ACC112 (cell line): Measurements from ENCODE around the gene KCNAB2.

Source experiments
- H2AFZ ChIP-seq: fragments of 200-600 bp; sonication (generic); one replicate; pipeline ENCODE4 v1.6.0; 2017; ENCODE audit warnings: antibody characterized with exemption, low read length; ENCODE audit not compliant: unreplicated experiment
- H3K27ac ChIP-seq: fragments of 200-600 bp; sonication (generic); 2 replicates; pipeline ENCODE4 v1.5.1; 2014; ENCODE audit warnings: low read depth, mild to moderate bottlenecking, antibody characterized with exemption, low read length, moderate library complexity
- H3K27me3 ChIP-seq: fragments of 200-600 bp; sonication (generic); 2 replicates; pipeline ENCODE4 v1.6.1; 2014; ENCODE audit warnings: mild to moderate bottlenecking, antibody characterized with exemption, low read length, moderate library complexity, mixed read lengths; ENCODE audit not compliant: insufficient read depth
- H3K36me3 ChIP-seq: fragments of 200-600 bp; sonication (generic); 2 replicates; pipeline ENCODE4 v1.6.1; 2016; ENCODE audit warnings: mild to moderate bottlenecking, antibody characterized with exemption, low read length, moderate library complexity, mixed read lengths; ENCODE audit not compliant: insufficient read depth
- H3K4me1 ChIP-seq: fragments of 200-600 bp; sonication (generic); one replicate; pipeline ENCODE4 v1.6.1; 2016; ENCODE audit warnings: low read length, mixed read lengths; ENCODE audit not compliant: insufficient read depth, unreplicated experiment, control insufficient read depth
- H3K4me3 ChIP-seq: fragments of 200-600 bp; sonication (generic); 2 replicates; pipeline ENCODE4 v1.5.1; 2014; ENCODE audit warnings: mild to moderate bottlenecking, low read depth, low read length
- H3K79me2 ChIP-seq: fragments of 200-600 bp; sonication (generic); one replicate; pipeline ENCODE4 v1.6.0; 2016; ENCODE audit warnings: low read length; ENCODE audit not compliant: control insufficient read depth, unreplicated experiment, insufficient read depth

The KCNAB2 gene

DNA sequence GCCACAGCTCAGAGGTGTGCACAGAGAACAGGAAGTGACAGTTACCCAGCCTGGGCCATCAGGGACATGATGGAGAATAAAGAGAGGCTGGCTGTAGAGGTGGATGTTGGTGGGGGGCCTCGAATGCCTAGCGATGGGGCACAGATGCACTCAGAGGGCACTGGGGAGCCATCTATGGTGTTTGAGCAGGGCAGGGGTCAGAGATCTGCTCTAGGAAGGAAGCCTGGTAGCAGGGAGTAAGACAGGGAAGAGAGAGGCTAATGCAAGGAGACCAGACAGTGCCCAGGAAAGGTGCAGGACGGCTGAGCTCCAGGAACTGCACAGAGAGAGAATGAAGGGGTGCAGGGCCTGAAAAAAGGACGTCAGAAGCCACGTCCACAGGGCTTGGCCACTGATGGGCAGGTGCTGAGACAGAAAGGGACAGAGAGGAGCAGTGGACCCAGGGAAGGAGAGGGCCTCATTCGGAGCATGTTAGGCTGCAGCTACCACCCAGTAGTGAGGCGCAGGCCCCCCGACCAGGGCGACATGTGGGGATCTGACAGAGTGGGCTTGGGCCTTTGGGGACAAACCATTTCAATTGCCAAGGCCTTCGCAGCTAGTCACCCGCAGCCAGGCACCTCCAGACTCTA is 1.1 kb upstream of the KCNAB2 start:
- no peaks in the 10 kb centered on the region for H3K4me1 ChIP-seq
- H2AFZ ChIP-seq: no peak overlapping the region
- H3K4me3 ChIP-seq: no peak overlapping the region
- H3K79me2 ChIP-seq: no peaks in the 10 kb centered on the region
- no peak overlapping the region for H3K27ac ChIP-seq
- no peaks in the 10 kb centered on the region for H3K27me3 ChIP-seq
- no peaks in the 10 kb centered on the region for H3K36me3 ChIP-seq

DNA sequence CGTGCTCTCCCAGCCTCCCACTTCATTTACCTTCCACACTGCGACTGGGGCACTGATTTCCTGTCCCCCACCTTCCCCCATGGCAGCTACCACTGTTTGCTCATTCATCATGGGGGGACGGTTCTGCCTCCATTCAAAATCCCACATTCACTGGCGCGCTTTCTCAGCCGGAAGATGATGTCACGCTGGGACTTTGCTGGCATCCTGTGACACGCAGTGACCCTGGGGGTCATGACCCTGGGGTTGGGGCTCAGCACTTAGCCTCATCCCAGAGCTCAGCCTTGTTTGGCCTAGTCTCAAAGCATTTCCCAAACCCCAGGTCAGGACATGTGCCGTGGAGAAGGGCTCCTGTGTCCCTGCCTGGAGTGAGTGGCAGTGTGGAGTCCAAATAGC is 582 bp upstream of the KCNAB2 start:
- Histone ChIP-seq H2AFZ (no peak overlapping the region), H3K27ac (no peak overlapping the region), H3K27me3 (no peaks in the 10 kb centered on the region), H3K79me2 (no peaks in the 10 kb centered on the region), H3K4me3 (no peak overlapping the region), H3K4me1 (no peaks in the 10 kb centered on the region), H3K36me3 (no peaks in the 10 kb centered on the region)

DNA sequence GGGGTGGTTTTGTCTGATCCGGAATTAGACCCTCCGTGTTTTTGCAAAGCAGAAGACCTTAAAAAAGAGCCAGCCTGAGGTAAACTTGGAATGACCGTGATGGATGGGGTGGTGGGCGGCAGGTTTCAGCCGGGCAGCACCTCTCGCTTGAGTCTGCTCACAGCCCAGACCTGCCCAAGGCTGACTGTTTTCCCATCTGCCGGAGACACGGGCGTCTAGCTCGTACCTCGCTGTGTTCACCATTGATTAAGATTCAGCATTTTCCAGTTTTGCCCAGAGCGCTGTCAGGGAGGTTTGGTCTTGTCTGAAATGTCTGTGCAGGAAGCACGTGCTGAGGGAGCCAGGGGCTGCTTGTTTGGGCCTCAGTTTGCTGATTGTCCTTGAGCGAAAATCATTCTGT is 591 bp downstream of the KCNAB2 start:
- H3K27ac ChIP-seq: no peak overlapping the region
- H3K79me2 ChIP-seq: no peaks in the 10 kb centered on the region
- H2AFZ ChIP-seq: no peak overlapping the region
- H3K27me3 ChIP-seq: no peaks in the 10 kb centered on the region
- H3K4me3 ChIP-seq: no peak overlapping the region
- H3K36me3 ChIP-seq: no peaks in the 10 kb centered on the region
- no peaks in the 10 kb centered on the region for H3K4me1 ChIP-seq

- H3K4me1 ChIP-seq: no peaks in the 10 kb centered on the region
- no peak overlapping the region for H3K4me3 ChIP-seq
- no peak overlapping the region for H3K27ac ChIP-seq
- H3K36me3 ChIP-seq: no peaks in the 10 kb centered on the region
- H3K79me2 ChIP-seq: no peaks in the 10 kb centered on the region
- no peak overlapping the region for H2AFZ ChIP-seq
- H3K27me3 ChIP-seq: no peaks in the 10 kb centered on the region
Measured at GRCh38 chr1:6048179-6048867, 2.6 kb downstream of the KCNAB2 start.

GRCh38 chr1:6049419-6049818 is 3.7 kb downstream of the KCNAB2 start:
- Histone ChIP-seq H3K4me1 (no peaks in the 10 kb centered on the region), H2AFZ (no peak overlapping the region), H3K36me3 (no peaks in the 10 kb centered on the region), H3K79me2 (no peaks in the 10 kb centered on the region), H3K27me3 (no peaks in the 10 kb centered on the region), H3K4me3 (no peak overlapping the region), H3K27ac (no peak overlapping the region)

DNA sequence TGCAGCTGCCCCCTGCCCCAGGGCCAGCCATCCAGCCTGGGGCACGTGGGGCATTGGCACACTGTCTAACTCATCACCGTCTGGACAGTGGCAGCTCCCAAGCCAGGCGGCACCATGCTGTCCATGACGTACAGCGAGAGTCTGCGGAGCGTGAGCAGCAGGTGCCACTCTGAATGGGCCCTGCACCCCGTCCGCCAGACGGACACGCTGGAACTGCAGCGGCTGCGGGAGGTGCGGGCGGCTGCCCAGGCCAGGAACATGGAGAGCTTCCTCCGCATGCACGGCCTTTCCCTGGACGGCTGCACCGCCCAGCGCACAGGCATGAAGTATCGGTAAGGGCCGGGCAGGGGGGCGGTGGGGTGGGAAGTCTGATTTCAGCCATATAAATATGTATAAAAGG is 5.7 kb downstream of the KCNAB2 start:
- no peaks in the 10 kb centered on the region for H3K36me3 ChIP-seq
- H2AFZ ChIP-seq: no peak overlapping the region
- H3K4me3 ChIP-seq: no peak overlapping the region
- H3K79me2 ChIP-seq: no peaks in the 10 kb centered on the region
- no peaks in the 10 kb centered on the region for H3K27me3 ChIP-seq
- no peaks in the 10 kb centered on the region for H3K4me1 ChIP-seq
- no peak overlapping the region for H3K27ac ChIP-seq

- Histone ChIP-seq H3K27me3 (no peaks in the 10 kb centered on the region), H3K36me3 (no peaks in the 10 kb centered on the region), H3K4me3 (no peak overlapping the region), H3K79me2 (no peaks in the 10 kb centered on the region), H3K4me1 (no peaks in the 10 kb centered on the region), H3K27ac (no peak overlapping the region), H2AFZ (no peak overlapping the region)
Measured at GRCh38 chr1:6052543-6053205, 7.0 kb downstream of the KCNAB2 start.

DNA sequence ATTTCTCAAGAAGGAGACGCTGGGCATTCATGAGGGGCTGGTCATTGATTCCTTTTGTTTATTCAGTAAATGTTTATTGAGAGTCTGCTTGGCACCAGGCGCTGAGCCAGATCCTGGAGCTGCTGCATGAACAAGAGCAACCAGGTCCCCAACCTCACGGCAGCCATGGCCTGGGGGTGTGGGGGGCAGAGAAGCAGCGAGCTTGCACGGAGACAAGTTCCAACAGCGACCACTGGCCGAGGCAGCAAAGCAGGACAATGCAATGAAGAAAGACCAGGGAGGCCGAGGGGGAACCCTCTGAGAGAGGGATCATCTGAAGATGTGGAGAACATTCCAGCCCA is 7.5 kb downstream of the KCNAB2 start:
- H3K27me3 ChIP-seq: no peaks in the 10 kb centered on the region
- H3K79me2 ChIP-seq: no peaks in the 10 kb centered on the region
- no peak overlapping the region for H3K27ac ChIP-seq
- no peak overlapping the region for H3K4me3 ChIP-seq
- no peaks in the 10 kb centered on the region for H3K4me1 ChIP-seq
- H3K36me3 ChIP-seq: no peaks in the 10 kb centered on the region
- H2AFZ ChIP-seq: no peak overlapping the region

DNA sequence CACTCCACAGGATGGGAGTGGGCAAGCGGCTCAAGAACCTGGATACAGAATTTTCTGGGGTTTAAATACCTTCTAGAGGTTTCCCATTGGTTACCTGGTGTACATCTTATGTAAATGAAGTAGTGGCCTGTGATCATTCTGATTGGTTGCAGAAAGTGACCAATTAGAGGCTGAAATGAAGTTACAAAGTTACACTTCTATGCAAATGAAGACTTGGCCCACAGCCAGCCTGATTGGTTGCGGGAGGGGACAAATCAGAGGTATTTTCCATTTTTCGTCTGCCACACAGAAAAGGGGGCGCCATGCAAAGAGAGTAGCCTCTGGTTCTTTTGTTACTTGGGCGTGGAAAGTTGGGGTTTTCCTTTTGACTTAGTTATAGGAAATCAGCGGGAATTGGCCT is 8.9 kb downstream of the KCNAB2 start:
- H3K79me2 ChIP-seq: no peaks in the 10 kb centered on the region
- no peaks in the 10 kb centered on the region for H3K36me3 ChIP-seq
- H3K27me3 ChIP-seq: no peaks in the 10 kb centered on the region
- H2AFZ ChIP-seq: no peak overlapping the region
- no peaks in the 10 kb centered on the region for H3K4me1 ChIP-seq
- H3K27ac ChIP-seq: no peak overlapping the region
- H3K4me3 ChIP-seq: no peak overlapping the region

- Histone ChIP-seq H3K79me2 (no peaks in the 10 kb centered on the region), H3K27ac (no peak overlapping the region), H3K4me3 (no peak overlapping the region), H3K4me1 (no peaks in the 10 kb centered on the region), H2AFZ (no peak overlapping the region), H3K36me3 (no peaks in the 10 kb centered on the region), H3K27me3 (no peaks in the 10 kb centered on the region)
Measured at GRCh38 chr1:6056572-6056948, 10.9 kb downstream of the KCNAB2 start.
